ENCODE measurements around the gene OR9I1. TPM values are rescaled to one million over a fixed set of nuclear protein-coding genes. Genes with fewer than 3 reads are reported as not detected.
A peak's percentile ranks its signal among the peaks of the same experiment; 100 is the strongest.

The OR9I1 gene
- total and polyA plus RNA-seq, 2 of the 13 experiments (the other 11 are each of a cell fraction or from before 2014, with no cell fraction given) = not detected

DNA sequence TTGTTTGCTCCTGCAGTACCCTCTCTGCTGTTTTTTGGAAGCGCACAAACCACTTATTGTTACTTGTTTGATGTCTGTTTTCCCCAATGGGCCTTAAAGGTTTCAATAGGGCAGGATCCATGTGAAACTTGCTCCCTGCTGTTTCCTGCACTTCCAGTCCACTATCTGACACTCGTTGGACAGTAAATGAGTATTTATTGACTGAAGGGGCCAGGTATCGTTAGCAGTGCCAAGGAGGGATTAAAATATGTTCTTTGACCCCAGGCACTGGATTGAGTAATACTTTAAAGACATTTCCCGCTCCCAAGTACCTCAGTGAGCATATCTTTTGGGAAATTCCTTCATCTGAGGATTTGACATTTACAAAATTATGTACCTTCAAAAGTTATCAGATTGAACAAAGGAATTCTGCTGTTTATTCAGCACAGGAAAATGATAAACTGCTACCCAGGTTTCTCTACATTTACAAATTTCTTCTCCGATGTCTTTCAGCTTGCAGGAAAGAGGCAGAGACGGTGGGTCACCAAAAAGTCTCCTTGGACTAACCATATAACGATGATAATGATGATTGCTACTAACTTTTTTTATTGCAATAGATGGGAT, 40.3 kb upstream of the OR9I1 start (continued):
- TF ChIP-seq, protein P1, sequence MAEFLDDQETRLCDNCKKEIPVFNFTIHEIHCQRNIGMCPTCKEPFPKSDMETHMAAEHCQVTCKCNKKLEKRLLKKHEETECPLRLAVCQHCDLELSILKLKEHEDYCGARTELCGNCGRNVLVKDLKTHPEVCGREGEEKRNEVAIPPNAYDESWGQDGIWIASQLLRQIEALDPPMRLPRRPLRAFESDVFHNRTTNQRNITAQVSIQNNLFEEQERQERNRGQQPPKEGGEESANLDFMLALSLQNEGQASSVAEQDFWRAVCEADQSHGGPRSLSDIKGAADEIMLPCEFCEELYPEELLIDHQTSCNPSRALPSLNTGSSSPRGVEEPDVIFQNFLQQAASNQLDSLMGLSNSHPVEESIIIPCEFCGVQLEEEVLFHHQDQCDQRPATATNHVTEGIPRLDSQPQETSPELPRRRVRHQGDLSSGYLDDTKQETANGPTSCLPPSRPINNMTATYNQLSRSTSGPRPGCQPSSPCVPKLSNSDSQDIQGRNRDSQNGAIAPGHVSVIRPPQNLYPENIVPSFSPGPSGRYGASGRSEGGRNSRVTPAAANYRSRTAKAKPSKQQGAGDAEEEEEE (CRISPR knock-in tag; IDR thresholded peaks at IDR 0.05; ENCODE audit: borderline replicate concordance) = no peak
- no peak for TF ChIP-seq ZBTB7A (CRISPR knock-in tag; IDR thresholded peaks at IDR 0.05)

- peak; percentile 74 for ATAC-seq
- peaks cover 51% of the 10 kb centered on the region for H3K4me1 ChIP-seq (ENCODE audit: insufficient read depth, low read length)
- WGBS (ENCODE audit: low lambda C conversion rate) = 33% methylated on average over 1 of the region's 1 CpG
- no peaks in the 10 kb centered on the region for H4K20me1 ChIP-seq (ENCODE audit: insufficient read depth, low read length)
- no peak overlapping the region for H2AFZ ChIP-seq (ENCODE audit: low read length)
- H3K79me2 ChIP-seq (ENCODE audit: insufficient read depth, low read length) = no peaks in the 10 kb centered on the region
- ChIA-PET CTCF (ENCODE audit: low intra/inter-chr PET ratio, low total read pairs) (no interaction called here), POLR2A (interaction anchor here (1.0 to 1.3 kb wide), 2 partner anchors 193 to 386 kb away, joined by 3 read pairs; no protein-coding TSS in a partner anchor)
- in situ Hi-C loops (cut with HindIII; ENCODE audit: extremely low pct_ligation_motif_present, low pct_unique_long_range_greater_than_20kb) (loop anchor here (25.0 kb wide), 1 partner anchor 322 kb away; no protein-coding TSS in a partner anchor), intact Hi-C loops (cut with micrococcal nuclease; ENCODE audit: unreplicated experiment) (loop anchor here (1.0 kb wide), 1 partner anchor 193 kb away; no protein-coding TSS in a partner anchor)
- peak overlapping the region; percentile 40 for H3K4me2 ChIP-seq (ENCODE audit: low read depth, low read length)
- TSS peak; percentile 63 for BruUV-seq (replicated peaks)
- peak; percentile 44; the same call in 1 of the 2 replicates for TF ChIP-seq ZNF7 (CRISPR knock-in tag; IDR thresholded peaks at IDR 0.05)
- 0 out of 2 replicates have a peak, but pooled peaks have one; percentile 15 for TF ChIP-seq CSRNP1 (CRISPR knock-in tag; IDR thresholded peaks at IDR 0.05)
- TF ChIP-seq ISX (CRISPR knock-in tag; conservative IDR thresholded peaks at IDR 0.05) = no peak
- 0 out of 2 replicates have a peak, but pooled peaks have one; percentile 17 for TF ChIP-seq TOPORS (CRISPR knock-in tag; IDR thresholded peaks at IDR 0.05)
- no peak for DNase-seq (ENCODE audit: low spot score)
- H3K36me3 ChIP-seq (replicated peaks in 1 of 2; ENCODE audit: control insufficient read depth in 1 of 2, insufficient read depth in 2 of 2, low read length in 2 of 2) = no peaks in the 10 kb centered on the region
- H3K9ac ChIP-seq (ENCODE audit: insufficient read depth, low read depth, low read length) = peak overlapping the region; percentile 11; the same call in 1 of the 2 replicates
- H3K27ac ChIP-seq (ENCODE audit: extremely low read length, insufficient read depth, low read length) = peak overlapping the region; percentile 73
- peak overlapping the region in 1 of 3 experiments; percentile 4; a peak in 1 of 6 replicates for H3K4me3 ChIP-seq (replicated peaks in 1 of 3; ENCODE audit: insufficient read depth in 1 of 3, low read depth in 2 of 3, low read length in 3 of 3)
- no peaks in the 10 kb centered on the region for H3K27me3 ChIP-seq (ENCODE audit: control insufficient read depth in 1 of 2, insufficient read depth in 2 of 2, low read length in 2 of 2)
- no peak for FAIRE-seq
- no peaks in the 10 kb centered on the region for H3K9me3 ChIP-seq (ENCODE audit: low read length)
These were observed 39.7 kb upstream of the OR9I1 start for GRCh38 chr11:58164990-58165389.
